ENCODE results near the gene MCC.

MCC gene

DNA sequence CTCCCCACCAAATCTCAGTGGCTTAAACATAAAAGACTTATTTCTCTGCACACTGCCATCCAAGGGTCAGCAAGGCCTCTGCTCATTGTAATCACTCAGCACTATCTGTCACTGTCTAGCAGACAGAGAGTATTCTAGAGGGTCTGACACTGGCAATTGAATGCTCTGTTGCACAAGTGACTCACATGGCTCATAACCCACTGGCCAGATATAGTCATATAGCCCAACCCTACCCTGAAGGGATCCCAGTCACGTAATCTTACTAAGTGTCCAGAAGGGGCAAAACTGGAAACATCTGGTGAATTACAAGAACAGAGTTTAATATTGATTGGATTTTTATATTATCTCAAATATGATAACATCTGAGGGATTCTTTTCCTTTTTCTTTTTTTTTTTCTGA lies 134.2 kb downstream of the MCC start:
- TF ChIP-seq EZH2phosphoT487 (conservative IDR thresholded peaks at IDR 0.05; ENCODE audit: low read length) = no peak
- TF ChIP-seq CTCF (IDR thresholded peaks at IDR 0.05; ENCODE audit: insufficient read depth, low read length, poor library complexity, severe bottlenecking) = no peak

GRCh38 chr5:113347572-113347971 lies 140.7 kb downstream of the MCC start:
- Histone ChIP-seq H3K4me3 (ENCODE audit: insufficient read depth, low read length, poor library complexity, severe bottlenecking) (no peak overlapping the region), H3F3A (ENCODE audit: insufficient read depth) (no peaks in the 10 kb centered on the region), H3K9me3 (ENCODE audit: insufficient read depth, low read length) (no peaks in the 10 kb centered on the region), H3K27me3 (ENCODE audit: low read length) (no peaks in the 10 kb centered on the region), H2AFZ (ENCODE audit: low read depth, low read length, severe bottlenecking) (no peak overlapping the region), H3K4me2 (ENCODE audit: low read depth, low read length, poor library complexity, severe bottlenecking) (no peak overlapping the region), H3K9ac (ENCODE audit: low read length) (no peak overlapping the region), H3K9me2 (replicated peaks; ENCODE audit: insufficient read depth, low read length) (no peaks in the 10 kb centered on the region), H4K20me1 (ENCODE audit: low read depth, low read length) (no peaks in the 10 kb centered on the region), H3K79me2 (ENCODE audit: insufficient read depth, low read length) (no peaks in the 10 kb centered on the region), H3K36me3 (ENCODE audit: low read length) (no peaks in the 10 kb centered on the region), H3K27ac (ENCODE audit: low read depth, low read length) (no peak overlapping the region)
- TF ChIP-seq CTCF (IDR thresholded peaks at IDR 0.05; ENCODE audit: insufficient read depth, low read length, poor library complexity, severe bottlenecking) (no peak), EZH2phosphoT487 (conservative IDR thresholded peaks at IDR 0.05; ENCODE audit: low read length) (no peak)

More for the DNA sequence above, 134.2 kb downstream of the MCC start:
- no peaks in the 10 kb centered on the region for H3K9me2 ChIP-seq (replicated peaks; ENCODE audit: insufficient read depth, low read length)
- no peaks in the 10 kb centered on the region for H3K9me3 ChIP-seq (ENCODE audit: insufficient read depth, low read length)
- H3K36me3 ChIP-seq (ENCODE audit: low read length) = no peaks in the 10 kb centered on the region
- no peak overlapping the region for H3K27ac ChIP-seq (ENCODE audit: low read depth, low read length)
- no peaks in the 10 kb centered on the region for H3F3A ChIP-seq (ENCODE audit: insufficient read depth)
- H3K79me2 ChIP-seq (ENCODE audit: insufficient read depth, low read length) = no peaks in the 10 kb centered on the region
- H3K4me2 ChIP-seq (ENCODE audit: low read depth, low read length, poor library complexity, severe bottlenecking) = no peak overlapping the region
- H3K9ac ChIP-seq (ENCODE audit: low read length) = no peak overlapping the region
- H3K27me3 ChIP-seq (ENCODE audit: low read length) = no peaks in the 10 kb centered on the region
- H2AFZ ChIP-seq (ENCODE audit: low read depth, low read length, severe bottlenecking) = no peak overlapping the region
- H3K4me3 ChIP-seq (ENCODE audit: insufficient read depth, low read length, poor library complexity, severe bottlenecking) = no peak overlapping the region
- no peaks in the 10 kb centered on the region for H4K20me1 ChIP-seq (ENCODE audit: low read depth, low read length)

- no peaks in the 10 kb centered on the region for H3K9me3 ChIP-seq (ENCODE audit: insufficient read depth, low read length)
- H3K27ac ChIP-seq (ENCODE audit: low read depth, low read length) = no peak overlapping the region
- H3K79me2 ChIP-seq (ENCODE audit: insufficient read depth, low read length) = no peaks in the 10 kb centered on the region
- H4K20me1 ChIP-seq (ENCODE audit: low read depth, low read length) = no peaks in the 10 kb centered on the region
- H3K36me3 ChIP-seq (ENCODE audit: low read length) = no peaks in the 10 kb centered on the region
- no peaks in the 10 kb centered on the region for H3K27me3 ChIP-seq (ENCODE audit: low read length)
- H3K9me2 ChIP-seq (replicated peaks; ENCODE audit: insufficient read depth, low read length) = no peaks in the 10 kb centered on the region
- no peak overlapping the region for H3K4me2 ChIP-seq (ENCODE audit: low read depth, low read length, poor library complexity, severe bottlenecking)
- no peak overlapping the region for H3K9ac ChIP-seq (ENCODE audit: low read length)
- TF ChIP-seq EZH2phosphoT487 (conservative IDR thresholded peaks at IDR 0.05; ENCODE audit: low read length) = no peak
- no peak for TF ChIP-seq CTCF (IDR thresholded peaks at IDR 0.05; ENCODE audit: insufficient read depth, low read length, poor library complexity, severe bottlenecking)
- H3K4me3 ChIP-seq (ENCODE audit: insufficient read depth, low read length, poor library complexity, severe bottlenecking) = no peak overlapping the region
- no peak overlapping the region for H2AFZ ChIP-seq (ENCODE audit: low read depth, low read length, severe bottlenecking)
- H3F3A ChIP-seq (ENCODE audit: insufficient read depth) = no peaks in the 10 kb centered on the region
Measured at GRCh38 chr5:113344973-113345940, 143.0 kb downstream of the MCC start.
